Trophoblast cell (in vitro differentiated cells and primary cell): ENCODE measurements around the gene S100A4.
"Not testable (repeated sequence)": the region's sequence is repeated elsewhere in the genome, so short reads cannot be mapped to it uniquely, and the experiment has no call there.

Source experiments
- DNase-seq, 2 donors: peaks; one replicate each; pipeline ENCODE4 v3.0.0-alpha.2; 2016
- H2AFZ ChIP-seq: 2 replicates; pipeline ENCODE4 v1.6.1; 2013; ENCODE audit warnings: low read length, moderate library complexity, mild to moderate bottlenecking; ENCODE audit not compliant: insufficient read depth, poor library complexity
- H2AK5ac ChIP-seq: 2 replicates; pipeline ENCODE4 v1.6.1; 2013; ENCODE audit warnings: mild to moderate bottlenecking, low read length
- H2BK120ac ChIP-seq: 2 replicates; pipeline ENCODE4 v1.6.1; 2013; ENCODE audit warnings: low read length, mild to moderate bottlenecking, moderate library complexity; ENCODE audit not compliant: insufficient read depth, poor library complexity
- H2BK12ac ChIP-seq: 2 replicates; pipeline ENCODE4 v1.6.1; 2013; ENCODE audit warnings: mild to moderate bottlenecking, low read length, moderate library complexity
- H2BK5ac ChIP-seq: 2 replicates; pipeline ENCODE4 v1.6.1; 2013; ENCODE audit warnings: low read length, low read depth, moderate library complexity, mild to moderate bottlenecking; ENCODE audit not compliant: poor library complexity
- H3K14ac ChIP-seq: 2 replicates; pipeline ENCODE4 v1.6.1; 2013; ENCODE audit warnings: mild to moderate bottlenecking, low read length
- H3K18ac ChIP-seq: 2 replicates; pipeline ENCODE4 v1.6.1; 2013; ENCODE audit warnings: mild to moderate bottlenecking, low read length
- H3K23ac ChIP-seq: 2 replicates; pipeline ENCODE4 v1.6.1; 2013; ENCODE audit warnings: low read length
- H3K27ac ChIP-seq: 2 replicates; pipeline ENCODE4 v1.5.1; 2013; ENCODE audit warnings: low read depth, mild to moderate bottlenecking, inconsistent platforms, low read length, moderate library complexity
- H3K27me3 ChIP-seq: 2 replicates; pipeline ENCODE4 v1.6.1; 2013; ENCODE audit warnings: inconsistent platforms, mild to moderate bottlenecking, low read length, moderate library complexity; ENCODE audit not compliant: insufficient read depth
- H3K36me3 ChIP-seq, 2 experiments: 1 replicate in 1 of 2; 2 replicates in 1 of 2; pipeline ENCODE4 v1.6.1; 2013; ENCODE audit warnings: low read length in 2 of 2, mild to moderate bottlenecking in 2 of 2, moderate library complexity in 1 of 2; ENCODE audit not compliant: insufficient read depth in 2 of 2, control insufficient read depth in 1 of 2
- H3K4ac ChIP-seq: 2 replicates; pipeline ENCODE4 v1.6.1; 2013; ENCODE audit warnings: low read depth, mild to moderate bottlenecking, low read length, moderate library complexity
- H3K4me1 ChIP-seq, 2 experiments: 1 replicate in 1 of 2; 2 replicates in 1 of 2; pipeline ENCODE4 v1.6.1; 2013; ENCODE audit warnings: low read length in 2 of 2, mild to moderate bottlenecking in 2 of 2, moderate library complexity in 1 of 2; ENCODE audit not compliant: insufficient read depth in 2 of 2, control insufficient read depth in 1 of 2
- H3K4me2 ChIP-seq: 2 replicates; pipeline ENCODE4 v1.6.1; 2013; ENCODE audit warnings: inconsistent platforms, mild to moderate bottlenecking, low read length, moderate library complexity
- H3K4me3 ChIP-seq: 2 replicates; pipeline ENCODE4 v1.5.1; 2013; ENCODE audit warnings: mild to moderate bottlenecking, low read depth, low read length, inconsistent platforms
- H3K79me1 ChIP-seq: one replicate; pipeline ENCODE4 v1.6.1; 2013; ENCODE audit warnings: low read length
- H3K79me2 ChIP-seq: 2 replicates; pipeline ENCODE4 v1.6.1; 2013; ENCODE audit warnings: low read length, mild to moderate bottlenecking; ENCODE audit not compliant: control insufficient read depth, insufficient read depth, poor library complexity
- H3K9ac ChIP-seq: 2 replicates; pipeline ENCODE4 v1.6.1; 2013; ENCODE audit warnings: mild to moderate bottlenecking, low read length
- H3K9me3 ChIP-seq: 2 replicates; pipeline ENCODE4 v1.6.1; 2013; ENCODE audit warnings: low read depth, mild to moderate bottlenecking, control low read depth, inconsistent platforms, low read length; ENCODE audit not compliant: insufficient read depth
- H4K12ac ChIP-seq: 2 replicates; pipeline ENCODE4 v1.6.1; 2013; ENCODE audit warnings: low read depth, mild to moderate bottlenecking, low read length, moderate library complexity
- H4K8ac ChIP-seq: 2 replicates; pipeline ENCODE4 v1.6.1; 2013; ENCODE audit warnings: low read depth, mild to moderate bottlenecking, low read length, moderate library complexity
- H4K91ac ChIP-seq: one replicate; pipeline ENCODE4 v1.6.1; 2013; ENCODE audit warnings: low read depth, mild to moderate bottlenecking, low read length, moderate library complexity
- WGBS: extraction: QIAGEN DNeasy Blood & Tissue Kit; methylation state at CpG from one replicate; pipeline ENCODE4 v1.1.7; 2013; ENCODE audit warnings: missing lambda C conversion rate; ENCODE audit not compliant: insufficient read length, insufficient coverage; ENCODE audit errors: extremely low coverage; 5-methylcytosine and 5-hydroxymethylcytosine counted together

The S100A4 gene

GRCh38 chr1:153583514-153583913, 37.9 kb upstream of the S100A4 start:
- H3K79me1 ChIP-seq, DNase-seq, H3K4me3 ChIP-seq, H3K4ac ChIP-seq, H3K27ac ChIP-seq, H2BK12ac ChIP-seq, H2AK5ac ChIP-seq, H3K4me2 ChIP-seq, H3K18ac ChIP-seq, H4K8ac ChIP-seq, H3K23ac ChIP-seq, H2BK120ac ChIP-seq, H2BK5ac ChIP-seq, H3K36me3 ChIP-seq, H3K9me3 ChIP-seq, H3K27me3 ChIP-seq, H3K9ac ChIP-seq, H3K14ac ChIP-seq, H4K91ac ChIP-seq, H4K12ac ChIP-seq, H2AFZ ChIP-seq, H3K79me2 ChIP-seq: not testable (repeated sequence)
- whole genome bisulfite sequencing: no CpG with 5 or more reads among the region's 3 CpGs
- H3K4me1 ChIP-seq: peaks cover 4 to 16% of the 10 kb centered on the region in 2 experiments

GRCh38 chr1:153582836-153583235, 37.2 kb upstream of the S100A4 start:
- not testable (repeated sequence) for H3K27me3 ChIP-seq, H3K4me2 ChIP-seq, H3K79me1 ChIP-seq, H3K36me3 ChIP-seq, H2BK120ac ChIP-seq, H4K91ac ChIP-seq, H3K9ac ChIP-seq, DNase-seq, H2AFZ ChIP-seq, H3K18ac ChIP-seq, H2BK12ac ChIP-seq, H3K9me3 ChIP-seq, H3K23ac ChIP-seq, H4K8ac ChIP-seq, H3K14ac ChIP-seq, H3K4me3 ChIP-seq, H4K12ac ChIP-seq, H3K27ac ChIP-seq, H2AK5ac ChIP-seq, H3K4ac ChIP-seq, H3K79me2 ChIP-seq, H2BK5ac ChIP-seq
- peaks cover 8 to 19% of the 10 kb centered on the region in 2 experiments for H3K4me1 ChIP-seq
- WGBS: no CpG with 5 or more reads among the region's 34 CpGs

GRCh38 chr1:153578936-153579335, 33.3 kb upstream of the S100A4 start:
- Histone ChIP-seq H3K79me1 (peaks cover 11% of the 10 kb centered on the region), H4K12ac (no peak overlapping the region), H3K14ac (no peak overlapping the region), H3K4me3 (no peak overlapping the region), H2AK5ac (no peak overlapping the region), H3K4ac (no peak overlapping the region), H3K27ac (peak overlapping the region; percentile 60), H2AFZ (no peak overlapping the region), H4K91ac (peak overlapping the region; percentile 28), H3K9ac (no peak overlapping the region), H3K18ac (no peak overlapping the region), H3K4me1 (peaks cover 7 to 13% of the 10 kb centered on the region in 2 experiments), H2BK120ac (peak overlapping the region; percentile 28), H3K27me3 (no peaks in the 10 kb centered on the region), H3K36me3 (no peaks in the 10 kb centered on the region), H3K9me3 (peaks cover 4% of the 10 kb centered on the region), H2BK12ac (no peak overlapping the region), H4K8ac (no peak overlapping the region), H3K4me2 (peak overlapping the region; percentile 8), H3K23ac (no peak overlapping the region), H3K79me2 (no peaks in the 10 kb centered on the region), H2BK5ac (peak overlapping the region; percentile 7)
- WGBS: no CpG with 5 or more reads among the region's 3 CpGs
- DNase-seq: peak; percentile 69 to 81

GRCh38 chr1:153578490-153578889, 32.9 kb upstream of the S100A4 start:
- peak; percentile 31 to 88 for DNase-seq
- peak overlapping the region; percentile 39 for H3K4ac ChIP-seq
- H3K4me3 ChIP-seq: no peak overlapping the region
- peaks cover 4% of the 10 kb centered on the region for H3K9me3 ChIP-seq
- H3K4me1 ChIP-seq: peaks cover 7 to 13% of the 10 kb centered on the region in 2 experiments
- H2BK5ac ChIP-seq: peak overlapping the region; percentile 52
- H4K8ac ChIP-seq: peak overlapping the region; percentile 24
- H3K79me1 ChIP-seq: peaks cover 11% of the 10 kb centered on the region
- H2BK12ac ChIP-seq: peak overlapping the region; percentile 92
- no peaks in the 10 kb centered on the region for H3K27me3 ChIP-seq
- no peak overlapping the region for H4K12ac ChIP-seq
- no peak overlapping the region for H2AFZ ChIP-seq
- peak overlapping the region; percentile 55 for H3K27ac ChIP-seq
- no peak overlapping the region for H3K9ac ChIP-seq
- H3K14ac ChIP-seq: peak overlapping the region; percentile 44
- no peak overlapping the region for H3K18ac ChIP-seq
- no peaks in the 10 kb centered on the region for H3K36me3 ChIP-seq
- H3K23ac ChIP-seq: no peak overlapping the region
- peak overlapping the region; percentile 90 for H2BK120ac ChIP-seq
- H4K91ac ChIP-seq: peak overlapping the region; percentile 87
- peak overlapping the region; percentile 45 for H2AK5ac ChIP-seq
- H3K79me2 ChIP-seq: no peaks in the 10 kb centered on the region
- H3K4me2 ChIP-seq: peak overlapping the region; percentile 33
